Loucy (cell line): ENCODE measurements around the gene GRM7.

Experiments used
- H2AFZ ChIP-seq: fragments of 200-600 bp; sonication (generic); 2 replicates; pipeline ENCODE4 v1.6.0; 2016; ENCODE audit warnings: antibody characterized with exemption, mild to moderate bottlenecking, low read length, moderate library complexity
- H3F3A ChIP-seq: fragments of 200-600 bp; 2 replicates; pipeline ENCODE4 v1.6.0; 2016; ENCODE audit warnings: antibody characterized with exemption, low read depth, mild to moderate bottlenecking
- H3K27me3 ChIP-seq: fragments of 200-600 bp; sonication (generic); 2 replicates; pipeline ENCODE4 v1.6.1; 2014; ENCODE audit warnings: low read length, mild to moderate bottlenecking; ENCODE audit not compliant: insufficient read depth, poor library complexity, severe bottlenecking
- H3K36me3 ChIP-seq: fragments of 200-600 bp; sonication (generic); 2 replicates; pipeline ENCODE4 v1.6.1; 2016; ENCODE audit warnings: low read length; ENCODE audit not compliant: insufficient read depth
- H3K4me1 ChIP-seq: fragments of 200-600 bp; sonication (generic); 2 replicates; pipeline ENCODE4 v1.5.1; 2014; ENCODE audit warnings: low read length, mild to moderate bottlenecking; ENCODE audit not compliant: insufficient read depth, poor library complexity, severe bottlenecking
- H3K4me2 ChIP-seq: fragments of 200-600 bp; sonication (generic); 2 replicates; pipeline ENCODE4 v1.6.0; 2014; ENCODE audit warnings: antibody characterized with exemption, low read length, low read depth, mild to moderate bottlenecking; ENCODE audit not compliant: poor library complexity, severe bottlenecking
- H3K4me3 ChIP-seq: fragments of 200-600 bp; sonication (generic); 2 replicates; pipeline ENCODE4 v1.5.1; 2014; ENCODE audit warnings: low read length, mild to moderate bottlenecking, mixed read lengths; ENCODE audit not compliant: poor library complexity, severe bottlenecking
- H3K79me2 ChIP-seq: fragments of 200-600 bp; sonication (generic); 2 replicates; pipeline ENCODE4 v1.6.1; 2014; ENCODE audit warnings: low read length; ENCODE audit not compliant: insufficient read depth
- H3K9ac ChIP-seq: fragments of 200-600 bp; sonication (generic); 2 replicates; pipeline ENCODE4 v1.6.0; 2014; ENCODE audit warnings: mild to moderate bottlenecking, low read depth, low read length, moderate library complexity; ENCODE audit not compliant: poor library complexity, severe bottlenecking
- H3K9me2 ChIP-seq: fragments of 200-600 bp; sonication (generic); replicated peaks from 2 replicates; pipeline ENCODE4 v1.6.1; 2016; ENCODE audit warnings: low read depth, low read length, mixed read lengths
- H3K9me3 ChIP-seq: fragments of 200-600 bp; sonication (generic); 2 replicates; pipeline ENCODE4 v1.6.1; 2014; ENCODE audit warnings: mild to moderate bottlenecking, antibody characterized with exemption, low read length, low read depth; ENCODE audit not compliant: insufficient read depth
- H4K20me1 ChIP-seq: fragments of 200-600 bp; sonication (generic); 2 replicates; pipeline ENCODE4 v1.6.0; 2014; ENCODE audit warnings: antibody characterized with exemption, low read length, mild to moderate bottlenecking; ENCODE audit not compliant: insufficient read depth, poor library complexity, severe bottlenecking
- EZH2phosphoT487 ChIP-seq: fragments of 200-600 bp; IDR thresholded peaks from 2 replicates; pipeline ENCODE4 v1.6.1; 2018; ENCODE audit warnings: antibody characterized with exemption, mild to moderate bottlenecking, moderate library complexity, borderline replicate concordance
- TF ChIP-seq, protein P1 (sequence below): fragments of 200-600 bp; sonication (generic); conservative IDR thresholded peaks from 2 replicates; pipeline ENCODE4 v1.5.1; 2014; ENCODE audit warnings: mild to moderate bottlenecking, antibody characterized with exemption, low read length

GRM7 gene

GRCh38 chr3:7683426-7683825 is 822.5 kb downstream of the GRM7 start:
- Histone ChIP-seq H3K4me2 (no peak overlapping the region), H3K79me2 (no peaks in the 10 kb centered on the region)

DNA sequence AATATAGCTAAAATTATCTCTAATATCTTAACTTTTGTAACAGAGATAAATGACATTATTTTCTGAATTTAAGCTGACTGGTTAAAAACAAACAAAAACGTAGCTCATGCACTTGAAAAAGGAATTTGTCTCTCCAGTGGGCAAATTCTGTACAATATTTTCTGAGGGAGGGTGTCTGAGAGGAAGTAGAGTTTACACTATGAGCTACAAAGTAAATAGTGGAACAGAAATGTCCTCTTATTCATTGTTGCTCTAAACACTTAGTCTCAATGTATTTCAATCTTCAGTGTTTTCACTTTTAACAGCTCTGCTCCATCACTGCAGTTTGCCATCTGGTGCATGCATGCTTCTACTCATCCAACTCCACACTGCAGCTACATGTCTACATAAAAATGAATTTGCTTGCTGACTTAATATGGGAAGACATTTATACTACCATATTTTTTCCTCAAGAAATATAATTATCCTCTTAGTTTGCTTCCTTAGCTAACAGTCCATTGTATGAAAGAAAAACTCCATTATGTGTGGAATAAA is 823.3 kb downstream of the GRM7 start:
- no peaks in the 10 kb centered on the region; the same call in 1 of the 2 replicates for H3K9me3 ChIP-seq
- H2AFZ ChIP-seq = no peak overlapping the region
- H3K4me1 ChIP-seq = no peaks in the 10 kb centered on the region
- H3F3A ChIP-seq = no peaks in the 10 kb centered on the region
- H3K4me2 ChIP-seq = no peak overlapping the region
- no peaks in the 10 kb centered on the region for H4K20me1 ChIP-seq
- no peaks in the 10 kb centered on the region for H3K27me3 ChIP-seq
- H3K9ac ChIP-seq = no peak overlapping the region
- no peaks in the 10 kb centered on the region for H3K36me3 ChIP-seq
- no peaks in the 10 kb centered on the region for H3K79me2 ChIP-seq
- H3K4me3 ChIP-seq = no peak overlapping the region
- no peaks in the 10 kb centered on the region for H3K9me2 ChIP-seq
- TF ChIP-seq EZH2phosphoT487 = no peak
- TF ChIP-seq, protein P1, sequence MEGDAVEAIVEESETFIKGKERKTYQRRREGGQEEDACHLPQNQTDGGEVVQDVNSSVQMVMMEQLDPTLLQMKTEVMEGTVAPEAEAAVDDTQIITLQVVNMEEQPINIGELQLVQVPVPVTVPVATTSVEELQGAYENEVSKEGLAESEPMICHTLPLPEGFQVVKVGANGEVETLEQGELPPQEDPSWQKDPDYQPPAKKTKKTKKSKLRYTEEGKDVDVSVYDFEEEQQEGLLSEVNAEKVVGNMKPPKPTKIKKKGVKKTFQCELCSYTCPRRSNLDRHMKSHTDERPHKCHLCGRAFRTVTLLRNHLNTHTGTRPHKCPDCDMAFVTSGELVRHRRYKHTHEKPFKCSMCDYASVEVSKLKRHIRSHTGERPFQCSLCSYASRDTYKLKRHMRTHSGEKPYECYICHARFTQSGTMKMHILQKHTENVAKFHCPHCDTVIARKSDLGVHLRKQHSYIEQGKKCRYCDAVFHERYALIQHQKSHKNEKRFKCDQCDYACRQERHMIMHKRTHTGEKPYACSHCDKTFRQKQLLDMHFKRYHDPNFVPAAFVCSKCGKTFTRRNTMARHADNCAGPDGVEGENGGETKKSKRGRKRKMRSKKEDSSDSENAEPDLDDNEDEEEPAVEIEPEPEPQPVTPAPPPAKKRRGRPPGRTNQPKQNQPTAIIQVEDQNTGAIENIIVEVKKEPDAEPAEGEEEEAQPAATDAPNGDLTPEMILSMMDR = no peak

More at GRCh38 chr3:7683426-7683825, 822.5 kb downstream of the GRM7 start:
- no peaks in the 10 kb centered on the region for H3K36me3 ChIP-seq
- H3K4me3 ChIP-seq = no peak overlapping the region
- TF ChIP-seq EZH2phosphoT487 = no peak
- TF ChIP-seq, protein P1 = no peak
- H3K9me2 ChIP-seq = no peaks in the 10 kb centered on the region
- H3K27me3 ChIP-seq = no peaks in the 10 kb centered on the region
- H4K20me1 ChIP-seq = no peaks in the 10 kb centered on the region
- H3K9ac ChIP-seq = no peak overlapping the region
- no peak overlapping the region for H2AFZ ChIP-seq
- H3F3A ChIP-seq = no peaks in the 10 kb centered on the region
- H3K4me1 ChIP-seq = no peaks in the 10 kb centered on the region
- H3K9me3 ChIP-seq = no peaks in the 10 kb centered on the region; the same call in 1 of the 2 replicates

GRCh38 chr3:7687428-7688147 is 826.7 kb downstream of the GRM7 start:
- H3K4me2 ChIP-seq = no peak overlapping the region
- TF ChIP-seq EZH2phosphoT487 = no peak
- TF ChIP-seq, protein P1 = no peak
- H3F3A ChIP-seq = no peaks in the 10 kb centered on the region
- H3K4me1 ChIP-seq = no peaks in the 10 kb centered on the region
- no peaks in the 10 kb centered on the region; the same call in 1 of the 2 replicates for H3K9me3 ChIP-seq
- H3K4me3 ChIP-seq = no peak overlapping the region
- H4K20me1 ChIP-seq = no peaks in the 10 kb centered on the region
- no peaks in the 10 kb centered on the region for H3K27me3 ChIP-seq
- H2AFZ ChIP-seq = no peak overlapping the region
- no peaks in the 10 kb centered on the region for H3K79me2 ChIP-seq
- no peaks in the 10 kb centered on the region for H3K9me2 ChIP-seq
- no peaks in the 10 kb centered on the region for H3K36me3 ChIP-seq
- H3K9ac ChIP-seq = no peak overlapping the region
